MCF 10A (cell line): ENCODE measurements around the gene SOSTDC1. TPM values are rescaled to one million over a fixed set of nuclear protein-coding genes. Genes with fewer than 3 reads are reported as not detected.
A peak's percentile ranks its signal among the peaks of the same experiment; 100 is the strongest.

Experiments
- BruUV-seq: library from RNA; stranded (reverse); fragments of 400-500 nt; replicated peaks from 2 replicates; lab custom pipeline; 2021; lab: Mats Ljungman, UMichigan
- CTCF ChIA-PET: fragments of 300-600 bp; sonication (Branson Sonifier 250); formaldehyde crosslinking; extraction: SDS; loops from one replicate; lab custom pipeline; 2021; ENCODE audit warnings: antibody characterized with exemption, inconsistent platforms; lab: Yijun Ruan, JAX
- POLR2A ChIA-PET: fragments of 300-600, 350-650 bp; sonication (Branson Sonifier 250); formaldehyde crosslinking; extraction: SDS; loops from one replicate; lab custom pipeline; 2020; ENCODE audit warnings: antibody characterized with exemption, inconsistent platforms; lab: Yijun Ruan, JAX
- DNase-seq: peaks from one replicate; pipeline ENCODE4 v3.0.0-alpha.2; 2018; ENCODE audit not compliant: unreplicated experiment
- H3K27ac Mint-ChIP-seq: one replicate; pipeline ENCODE4 v1.8.0; 2022; ENCODE audit warnings: mild to moderate bottlenecking, low read depth, mixed read lengths; ENCODE audit not compliant: unreplicated experiment
- H3K27me3 Mint-ChIP-seq: one replicate; pipeline ENCODE4 v1.8.0; 2022; ENCODE audit warnings: mixed read lengths; ENCODE audit not compliant: insufficient read depth, unreplicated experiment
- H3K36me3 Mint-ChIP-seq: one replicate; pipeline ENCODE4 v1.8.0; 2022; ENCODE audit warnings: mild to moderate bottlenecking, moderate library complexity, mixed read lengths; ENCODE audit not compliant: insufficient read depth, unreplicated experiment
- H3K4me1 Mint-ChIP-seq: one replicate; pipeline ENCODE4 v1.8.0; 2022; ENCODE audit warnings: mixed read lengths; ENCODE audit not compliant: insufficient read depth, unreplicated experiment
- H3K4me3 Mint-ChIP-seq: one replicate; pipeline ENCODE4 v1.8.0; 2022; ENCODE audit warnings: mild to moderate bottlenecking, moderate library complexity, mixed read lengths; ENCODE audit not compliant: unreplicated experiment
- H3K9me3 Mint-ChIP-seq: one replicate; pipeline ENCODE4 v1.8.0; 2022; ENCODE audit warnings: mixed read lengths; ENCODE audit not compliant: unreplicated experiment
- CTCF ChIP-seq: fragments of 200-600 bp; IDR thresholded peaks from one replicate; pipeline ENCODE4 v1.8.0; 2022; ENCODE audit warnings: antibody characterized with exemption, mild to moderate bottlenecking; ENCODE audit not compliant: unreplicated experiment
- intact Hi-C: fragments of 100-400 bp; cut with micrococcal nuclease; formaldehyde crosslinking; loops from 2 replicates; pipeline ENCODE4 v1.14.1; 2022
- total RNA-seq: library from RNA; stranded (reverse); gene quantifications from 2 replicates; pipeline ENCODE4 v1.2.3, GENCODE V29; 2022

Gene SOSTDC1
- total RNA-seq, 1 experiment from 2014 or later: not detected

GRCh38 chr7:16492513-16493062 lies 27.1 kb upstream of the SOSTDC1 start:
- H3K27ac Mint-ChIP-seq: no peak overlapping the region
- H3K4me3 Mint-ChIP-seq: no peak overlapping the region
- H3K27me3 Mint-ChIP-seq: no peaks in the 10 kb centered on the region
- BruUV-seq: no TSS peak
- no peaks in the 10 kb centered on the region for H3K4me1 Mint-ChIP-seq
- ChIA-PET CTCF (interaction anchor here (0.7 to 1.6 kb wide), 2 partner anchors 39 to 71 kb away, joined by 3 read pairs; no protein-coding TSS in a partner anchor), POLR2A (no interaction called here)
- DNase-seq: no peak
- H3K9me3 Mint-ChIP-seq: no peaks in the 10 kb centered on the region
- TF ChIP-seq CTCF: no peak
- intact Hi-C loops: no loop called here
- H3K36me3 Mint-ChIP-seq: no peaks in the 10 kb centered on the region

- no peak for DNase-seq
Measured at GRCh38 chr7:16491148-16491547, 25.6 kb upstream of the SOSTDC1 start.

GRCh38 chr7:16484453-16485158 lies 19.1 kb upstream of the SOSTDC1 start:
- CTCF ChIA-PET: no interaction called here
- Mint-ChIP-seq H3K27me3 (no peaks in the 10 kb centered on the region), H3K4me3 (no peak overlapping the region), H3K36me3 (no peaks in the 10 kb centered on the region), H3K27ac (no peak overlapping the region), H3K4me1 (peaks cover 5% of the 10 kb centered on the region), H3K9me3 (no peaks in the 10 kb centered on the region)
- TF ChIP-seq CTCF: no peak
- POLR2A ChIA-PET: no interaction called here
- no TSS peak for BruUV-seq
- peak; percentile 65 for DNase-seq
- intact Hi-C loops: no loop called here

More at GRCh38 chr7:16491148-16491547, 25.6 kb upstream of the SOSTDC1 start:
- no peak overlapping the region for H3K4me3 Mint-ChIP-seq
- H3K27ac Mint-ChIP-seq: no peak overlapping the region
- intact Hi-C loops: no loop called here
- ChIA-PET POLR2A (interaction anchor here (0.6 kb wide), 1 partner anchor 28 kb away, joined by 3 read pairs; no protein-coding TSS in a partner anchor), CTCF (no interaction called here)
- no TSS peak for BruUV-seq
- no peaks in the 10 kb centered on the region for H3K27me3 Mint-ChIP-seq
- no peaks in the 10 kb centered on the region for H3K9me3 Mint-ChIP-seq
- H3K4me1 Mint-ChIP-seq: no peaks in the 10 kb centered on the region
- no peaks in the 10 kb centered on the region for H3K36me3 Mint-ChIP-seq
- TF ChIP-seq CTCF: no peak

- ChIA-PET CTCF (interaction anchor here (0.7 kb wide), 1 partner anchor 35 kb away, joined by 3 read pairs; no protein-coding TSS in a partner anchor), POLR2A (interaction anchor here (0.6 kb wide), 1 partner anchor 10 kb away, joined by 4 read pairs; no protein-coding TSS in a partner anchor)
- peaks cover under 1% of the 10 kb centered on the region for H3K4me1 Mint-ChIP-seq
- no peak overlapping the region for H3K27ac Mint-ChIP-seq
- no peak for TF ChIP-seq CTCF
- intact Hi-C loops: no loop called here
- no peak overlapping the region for H3K4me3 Mint-ChIP-seq
- H3K27me3 Mint-ChIP-seq: peaks cover 14% of the 10 kb centered on the region
- no peaks in the 10 kb centered on the region for H3K36me3 Mint-ChIP-seq
- no peak for DNase-seq
- no peaks in the 10 kb centered on the region for H3K9me3 Mint-ChIP-seq
- BruUV-seq: no TSS peak
Measured at GRCh38 chr7:16479591-16479990, 14.1 kb upstream of the SOSTDC1 start.
